Measurements from ENCODE around the gene PIAS1.

Gene PIAS1

DNA sequence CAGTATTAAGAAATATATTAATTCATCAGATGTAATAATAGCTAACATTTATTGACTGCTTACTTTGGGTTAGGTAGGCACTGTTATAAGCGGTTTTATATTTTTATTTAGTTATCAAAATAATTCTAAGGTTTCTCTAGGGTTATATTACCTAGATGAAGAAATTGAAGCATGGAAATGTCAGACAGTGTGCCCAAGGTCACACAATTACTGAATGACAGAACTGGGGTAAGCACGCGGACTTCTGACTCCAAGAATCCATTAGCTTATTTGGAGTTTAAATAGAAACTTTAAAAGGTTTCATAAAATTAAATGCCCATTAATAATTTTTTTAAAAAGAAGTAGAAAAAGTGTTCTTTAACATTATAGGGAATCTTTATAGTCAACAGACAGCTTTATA, 76.7 kb downstream of the PIAS1 start:
- no peak overlapping the region for H3K4me3 ChIP-seq (ENCODE audit: low read length)
- TF ChIP-seq, protein P1, sequence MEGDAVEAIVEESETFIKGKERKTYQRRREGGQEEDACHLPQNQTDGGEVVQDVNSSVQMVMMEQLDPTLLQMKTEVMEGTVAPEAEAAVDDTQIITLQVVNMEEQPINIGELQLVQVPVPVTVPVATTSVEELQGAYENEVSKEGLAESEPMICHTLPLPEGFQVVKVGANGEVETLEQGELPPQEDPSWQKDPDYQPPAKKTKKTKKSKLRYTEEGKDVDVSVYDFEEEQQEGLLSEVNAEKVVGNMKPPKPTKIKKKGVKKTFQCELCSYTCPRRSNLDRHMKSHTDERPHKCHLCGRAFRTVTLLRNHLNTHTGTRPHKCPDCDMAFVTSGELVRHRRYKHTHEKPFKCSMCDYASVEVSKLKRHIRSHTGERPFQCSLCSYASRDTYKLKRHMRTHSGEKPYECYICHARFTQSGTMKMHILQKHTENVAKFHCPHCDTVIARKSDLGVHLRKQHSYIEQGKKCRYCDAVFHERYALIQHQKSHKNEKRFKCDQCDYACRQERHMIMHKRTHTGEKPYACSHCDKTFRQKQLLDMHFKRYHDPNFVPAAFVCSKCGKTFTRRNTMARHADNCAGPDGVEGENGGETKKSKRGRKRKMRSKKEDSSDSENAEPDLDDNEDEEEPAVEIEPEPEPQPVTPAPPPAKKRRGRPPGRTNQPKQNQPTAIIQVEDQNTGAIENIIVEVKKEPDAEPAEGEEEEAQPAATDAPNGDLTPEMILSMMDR (conservative IDR thresholded peaks at IDR 0.05; ENCODE audit: low read depth, low read length), result no peak
- no peak for DNase-seq (ENCODE audit: low read depth)

DNA sequence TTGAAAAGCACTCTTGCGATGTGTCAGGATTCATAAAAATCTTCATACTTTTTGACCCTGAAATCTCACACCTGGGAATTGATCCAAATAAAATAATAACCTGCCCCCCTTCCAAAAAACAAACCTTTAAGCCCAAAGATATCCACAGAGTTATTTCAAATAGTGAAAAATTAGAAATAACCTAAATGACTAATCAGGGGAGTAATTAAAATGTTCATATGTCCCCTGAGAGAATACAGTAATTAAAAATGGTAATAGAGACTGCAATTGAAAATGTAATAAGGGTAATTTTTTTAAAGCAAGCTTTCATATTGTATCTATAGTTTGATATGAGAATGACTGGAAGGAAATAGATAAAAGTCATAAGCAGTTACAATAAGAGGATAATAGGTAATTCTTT, 83.0 kb downstream of the PIAS1 start:
- DNase-seq (ENCODE audit: low read depth), result no peak
- no peak overlapping the region for H3K4me3 ChIP-seq (ENCODE audit: low read length)
- TF ChIP-seq, protein P1 (conservative IDR thresholded peaks at IDR 0.05; ENCODE audit: low read depth, low read length), result no peak

DNA sequence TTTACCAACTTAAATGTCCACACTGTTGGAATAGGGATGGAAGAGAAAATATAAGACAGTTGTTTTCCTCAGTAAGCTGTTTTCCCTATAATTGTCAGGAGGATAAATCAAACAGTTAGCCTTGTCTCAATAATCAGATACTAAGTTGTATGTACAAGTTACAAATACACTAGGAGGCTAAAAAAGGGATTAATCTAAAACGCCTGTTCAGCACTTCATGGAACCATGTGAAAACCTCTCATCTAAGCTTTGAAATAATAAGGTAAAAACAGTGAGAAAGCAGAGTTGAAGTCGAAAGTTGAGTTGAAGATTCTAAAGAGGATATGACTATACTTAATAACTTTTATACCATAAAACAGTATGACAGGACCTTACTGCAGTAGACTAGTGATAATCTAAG, 89.0 kb downstream of the PIAS1 start:
- TF ChIP-seq, protein P1 (conservative IDR thresholded peaks at IDR 0.05; ENCODE audit: low read depth, low read length), result no peak
- H3K4me3 ChIP-seq (ENCODE audit: low read length), result no peak overlapping the region
- no peak for DNase-seq (ENCODE audit: low read depth)

DNA sequence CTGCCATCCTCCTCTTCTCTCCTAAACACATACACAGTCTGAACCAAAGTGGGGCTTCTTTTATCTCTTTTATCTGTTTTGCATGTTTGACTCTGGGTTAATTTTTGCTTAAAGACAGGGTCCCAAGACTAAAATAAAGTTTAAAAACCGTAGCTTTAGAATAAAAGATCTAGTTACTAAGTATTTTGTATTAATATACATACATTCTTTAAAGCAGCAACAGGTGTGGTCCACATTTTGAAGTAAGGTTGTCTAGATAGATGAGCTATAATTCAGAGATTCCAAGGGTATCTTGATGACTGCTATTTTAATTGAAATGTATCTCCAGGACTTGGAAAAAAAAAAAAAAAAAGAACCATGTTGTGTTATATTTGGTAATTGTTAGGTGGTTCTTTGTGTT, 89.7 kb downstream of the PIAS1 start:
- TF ChIP-seq, protein P1 (conservative IDR thresholded peaks at IDR 0.05; ENCODE audit: low read depth, low read length), result no peak
- no peak overlapping the region for H3K4me3 ChIP-seq (ENCODE audit: low read length)
- no peak for DNase-seq (ENCODE audit: low read depth)

DNA sequence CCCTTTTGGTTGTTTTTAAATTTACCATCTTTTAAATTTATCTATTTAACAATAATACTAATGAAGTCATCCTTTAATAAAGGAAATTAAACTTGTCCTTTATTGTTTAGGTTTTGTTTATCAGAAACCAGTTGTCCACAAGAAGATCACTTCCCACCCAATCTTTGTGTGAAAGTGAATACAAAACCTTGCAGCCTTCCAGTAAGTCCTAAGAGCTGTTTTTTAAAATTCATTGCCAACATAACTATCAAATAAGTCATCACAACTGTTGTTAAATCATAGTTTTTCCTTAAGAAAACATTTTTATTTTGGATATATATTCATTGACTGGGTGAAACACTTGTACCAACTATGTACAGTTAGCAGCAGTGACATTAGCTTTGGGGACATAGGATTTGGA, 91.6 kb downstream of the PIAS1 start:
- no peak for DNase-seq (ENCODE audit: low read depth)
- TF ChIP-seq, protein P1 (conservative IDR thresholded peaks at IDR 0.05; ENCODE audit: low read depth, low read length), result no peak
- no peak overlapping the region for H3K4me3 ChIP-seq (ENCODE audit: low read length)

DNA sequence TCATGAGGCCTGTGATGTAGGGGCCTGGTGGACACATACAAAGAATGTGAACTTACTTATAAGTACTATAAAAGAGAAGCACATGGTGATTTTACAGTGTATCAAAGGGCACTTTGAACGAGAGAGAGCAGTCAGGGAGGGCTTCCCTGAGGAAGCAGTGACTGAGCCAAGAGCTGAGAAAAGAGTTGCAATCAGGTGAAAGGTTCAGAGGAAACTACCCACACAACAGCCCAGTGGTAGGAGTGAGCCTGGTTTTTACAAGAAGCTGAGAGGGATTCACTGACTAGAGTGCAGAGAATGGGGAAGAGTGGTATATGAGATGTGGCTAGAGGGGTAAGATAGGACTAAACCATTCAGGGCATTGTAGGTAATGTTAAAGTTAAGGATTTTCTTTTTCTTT, 93.9 kb downstream of the PIAS1 start:
- TF ChIP-seq, protein P1 (conservative IDR thresholded peaks at IDR 0.05; ENCODE audit: low read depth, low read length), result no peak
- H3K4me3 ChIP-seq (ENCODE audit: low read length), result no peak overlapping the region
- DNase-seq (ENCODE audit: low read depth), result no peak

DNA sequence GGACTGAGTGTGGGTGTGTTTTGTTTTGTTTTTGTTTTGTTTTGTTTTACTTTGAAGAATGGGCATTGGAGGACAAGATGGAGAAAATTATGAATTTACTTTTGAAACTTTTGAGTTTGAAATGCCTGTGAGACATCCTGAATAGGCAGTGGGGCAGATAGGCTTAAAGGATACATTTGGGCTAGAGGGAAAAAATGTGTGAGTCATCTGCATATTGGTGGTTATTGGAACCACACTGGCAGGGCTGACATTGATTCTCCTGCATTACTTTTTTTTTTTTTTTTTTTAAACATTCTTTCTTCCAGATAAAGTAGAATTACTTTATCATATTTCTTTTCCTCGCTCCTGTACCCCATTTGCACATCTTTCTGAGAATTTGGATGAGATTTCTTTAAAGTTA, 94.9 kb downstream of the PIAS1 start:
- no peak for DNase-seq (ENCODE audit: low read depth)
- TF ChIP-seq, protein P1 (conservative IDR thresholded peaks at IDR 0.05; ENCODE audit: low read depth, low read length), result no peak

More for the DNA sequence above, 94.9 kb downstream of the PIAS1 start:
- no peak overlapping the region for H3K4me3 ChIP-seq (ENCODE audit: low read length)
